OCI-LY7 (cell line): ENCODE data around the gene KCTD10. TPM values are rescaled to one million over a fixed set of nuclear protein-coding genes. Genes with fewer than 3 reads are reported as not detected.

Source experiments
- BruUV-seq: library from RNA; stranded (reverse); fragments of 400-500 nt; replicated peaks from 2 replicates; lab custom pipeline; 2021; lab: Mats Ljungman, UMichigan
- CTCF ChIA-PET: fragments of 300-600 bp; sonication (Branson Sonifier 250); formaldehyde crosslinking; loops from one replicate; lab custom pipeline; 2022; ENCODE audit warnings: antibody characterized with exemption; ENCODE audit not compliant: unreplicated experiment; lab: Charles Lee
- POLR2A ChIA-PET: fragments of 300-600 bp; sonication (Branson Sonifier 250); formaldehyde crosslinking; loops from one replicate; lab custom pipeline; 2022; ENCODE audit warnings: antibody characterized with exemption; lab: Charles Lee
- DNase-seq: peaks from one replicate; pipeline ENCODE4 v3.0.0-alpha.2; 2015; ENCODE audit warnings: low spot score
- H2AFZ ChIP-seq: fragments of 200-600 bp; sonication (generic), shearing (Covaris generic); 2 replicates; pipeline ENCODE4 v1.6.1; 2014; ENCODE audit warnings: mild to moderate bottlenecking, antibody characterized with exemption, low read length, moderate library complexity
- H3K27ac ChIP-seq: fragments of 200-600 bp; sonication (generic); 2 replicates; pipeline ENCODE4 v1.5.1; 2014; ENCODE audit warnings: mixed run types, low read depth, mild to moderate bottlenecking, moderate library complexity, low read length, inconsistent platforms; ENCODE audit not compliant: poor library complexity, severe bottlenecking
- H3K36me3 ChIP-seq: fragments of 200-600 bp; sonication (generic); 2 replicates; pipeline ENCODE4 v1.6.1; 2014; ENCODE audit warnings: mild to moderate bottlenecking, antibody characterized with exemption, low read length, moderate library complexity, mixed read lengths; ENCODE audit not compliant: insufficient read depth
- H3K4me1 ChIP-seq: fragments of 200-600 bp; sonication (generic); 2 replicates; pipeline ENCODE4 v1.5.1; 2014; ENCODE audit warnings: mild to moderate bottlenecking, low read length; ENCODE audit not compliant: insufficient read depth, poor library complexity, severe bottlenecking
- H3K4me2 ChIP-seq: fragments of 200-600 bp; sonication (generic); 2 replicates; pipeline ENCODE4 v1.6.1; 2014; ENCODE audit warnings: mild to moderate bottlenecking, low read length
- H3K4me3 ChIP-seq: fragments of 200-600 bp; sonication (generic); 2 replicates; pipeline ENCODE4 v1.5.1; 2014; ENCODE audit warnings: mild to moderate bottlenecking, low read depth, low read length; ENCODE audit not compliant: poor library complexity, severe bottlenecking
- H3K79me2 ChIP-seq: fragments of 200-600 bp; sonication (generic); 2 replicates; pipeline ENCODE4 v1.6.1; 2016; ENCODE audit warnings: low read depth, mild to moderate bottlenecking, low read length, moderate library complexity, mixed read lengths; ENCODE audit not compliant: insufficient read depth
- H3K9me2 ChIP-seq: fragments of 200-600 bp; sonication (generic); 2 replicates; pipeline ENCODE4 v1.6.1; 2016; ENCODE audit warnings: mild to moderate bottlenecking, low read length, mixed read lengths; ENCODE audit not compliant: insufficient read depth
- H3K9me3 ChIP-seq: fragments of 200-600 bp; sonication (generic); 2 replicates; pipeline ENCODE4 v1.6.1; 2014; ENCODE audit warnings: mild to moderate bottlenecking, mixed run types, low read length, mixed read lengths
- H4K20me1 ChIP-seq: fragments of 200-600 bp; sonication (generic); 2 replicates; pipeline ENCODE4 v1.6.1; 2014; ENCODE audit warnings: mild to moderate bottlenecking, antibody characterized with exemption, low read length, moderate library complexity, mixed read lengths; ENCODE audit not compliant: insufficient read depth
- CTCF ChIP-seq: fragments of 200-600 bp; sonication (generic); conservative IDR thresholded peaks from 2 replicates; pipeline ENCODE4 v1.5.1; 2014; ENCODE audit warnings: mild to moderate bottlenecking, antibody characterized with exemption, low read length, moderate library complexity, mixed read lengths
- EZH2phosphoT487 ChIP-seq: fragments of 200-600 bp; sonication (generic); IDR thresholded peaks from 2 replicates; pipeline ENCODE4 v1.6.1; 2018; ENCODE audit warnings: low read depth, borderline replicate concordance, mild to moderate bottlenecking, mixed run types, antibody characterized with exemption, low read length, moderate library complexity, mixed read lengths
- intact Hi-C: fragments of 100-400 bp; cut with micrococcal nuclease; formaldehyde crosslinking; loops from one replicate; pipeline ENCODE4 v1.10.0; 2022; ENCODE audit not compliant: unreplicated experiment
- total RNA-seq, 2 experiments: library from RNA; depleted of rRNA in 1 of 2; stranded (reverse); fragments of >200 nt in 1 of 2; shearing (Covaris generic) in 1 of 2; gene quantifications; 2 replicates each; pipeline ENCODE4 v1.2.3, GENCODE V29; 2014 to 2022

The KCTD10 gene
- total RNA-seq, 2 experiments from 2014 or later, result 28.1 to 45.7 TPM

- CTCF ChIA-PET, result no interaction called here
- POLR2A ChIA-PET, result no interaction called here
- Histone ChIP-seq H3K27ac (no peak overlapping the region), H3K4me1 (no peaks in the 10 kb centered on the region), H3K9me3 (no peaks in the 10 kb centered on the region), H3K4me3 (no peak overlapping the region), H2AFZ (no peak overlapping the region), H3K36me3 (peaks cover 44% of the 10 kb centered on the region), H4K20me1 (no peaks in the 10 kb centered on the region), H3K9me2 (no peaks in the 10 kb centered on the region), H3K4me2 (no peak overlapping the region), H3K79me2 (peaks cover 15% of the 10 kb centered on the region)
- no peak for TF ChIP-seq CTCF
- no peak for TF ChIP-seq EZH2phosphoT487
- no peak for DNase-seq
- intact Hi-C loops, result no loop called here
- BruUV-seq, result no TSS peak
These were observed 7.6 kb downstream of the KCTD10 start for GRCh38 chr12:109469517-109469916.

- TF ChIP-seq EZH2phosphoT487 (no peak), CTCF (no peak)
- H3K9me2 ChIP-seq, result no peaks in the 10 kb centered on the region
- no peak overlapping the region for H3K27ac ChIP-seq
- no TSS peak for BruUV-seq
- peaks cover 12% of the 10 kb centered on the region; the same call in 1 of the 2 replicates for H3K79me2 ChIP-seq
- H2AFZ ChIP-seq, result no peak overlapping the region
- no peaks in the 10 kb centered on the region for H4K20me1 ChIP-seq
- intact Hi-C loops, result no loop called here
- H3K36me3 ChIP-seq, result peaks cover 50% of the 10 kb centered on the region
- CTCF ChIA-PET, result no interaction called here
- H3K4me1 ChIP-seq, result no peaks in the 10 kb centered on the region
- no peaks in the 10 kb centered on the region for H3K9me3 ChIP-seq
- H3K4me2 ChIP-seq, result no peak overlapping the region
- no peak overlapping the region for H3K4me3 ChIP-seq
- POLR2A ChIA-PET, result interaction anchor here (0.7 kb wide), 1 partner anchor 391 kb away, joined by 4 read pairs; no protein-coding TSS in a partner anchor
- DNase-seq, result no peak
These were observed 9.0 kb downstream of the KCTD10 start for GRCh38 chr12:109467978-109468676.

- Histone ChIP-seq H3K9me3 (no peaks in the 10 kb centered on the region), H3K27ac (no peak overlapping the region), H3K4me3 (no peak overlapping the region), H3K36me3 (peaks cover 51% of the 10 kb centered on the region), H3K9me2 (no peaks in the 10 kb centered on the region), H3K79me2 (peaks cover 13% of the 10 kb centered on the region; the same call in 1 of the 2 replicates), H3K4me1 (peaks cover under 1% of the 10 kb centered on the region), H2AFZ (no peak overlapping the region), H4K20me1 (no peaks in the 10 kb centered on the region), H3K4me2 (no peak overlapping the region)
- TF ChIP-seq EZH2phosphoT487, result no peak
- no peak for TF ChIP-seq CTCF
- no TSS peak for BruUV-seq
- no peak for DNase-seq
- intact Hi-C loops, result no loop called here
- CTCF ChIA-PET, result no interaction called here
- POLR2A ChIA-PET, result no interaction called here
These were observed 10.3 kb downstream of the KCTD10 start for GRCh38 chr12:109466821-109467220.
